HepG2 (cell line): ENCODE results near the gene TERC. TPM values are rescaled to one million over a fixed set of nuclear protein-coding genes. Genes with fewer than 3 reads are reported as not detected.

Experiments used
- BCL6 ChIP-seq: IDR thresholded peaks from 2 replicates; pipeline ENCODE4 v1.6.1; 2016; ENCODE audit warnings: missing genetic modification reagents, missing compliant biosample characterization
- ELF3 ChIP-seq: IDR thresholded peaks from 2 replicates; pipeline ENCODE4 v1.6.1; 2016; ENCODE audit warnings: missing genetic modification reagents, missing compliant biosample characterization
- GATAD1 ChIP-seq: IDR thresholded peaks from 2 replicates; pipeline ENCODE4 v1.6.1; 2016; ENCODE audit warnings: missing genetic modification reagents, missing compliant biosample characterization
- GATAD2A ChIP-seq: IDR thresholded peaks from 2 replicates; pipeline ENCODE4 v1.6.1; 2016
- MIER2 ChIP-seq: IDR thresholded peaks from 2 replicates; pipeline ENCODE4 v1.6.1; 2016; ENCODE audit warnings: missing biosample characterization, missing genetic modification reagents
- NCOA2 ChIP-seq: sonication (generic); formaldehyde crosslinking; IDR thresholded peaks from 2 replicates; pipeline ENCODE4 v1.8.0; 2022; ENCODE audit warnings: inconsistent platforms
- RAD21 ChIP-seq: fragments of 450-650 bp; formaldehyde crosslinking; IDR thresholded peaks from 2 replicates; pipeline ENCODE4 v1.5.0; 2020; ENCODE audit warnings: mild to moderate bottlenecking
- RAD51 ChIP-seq: fragments of 450-650 bp; IDR thresholded peaks from 2 replicates; pipeline ENCODE4 v1.6.1; 2016; ENCODE audit warnings: borderline replicate concordance
- SAP130 ChIP-seq: IDR thresholded peaks from 2 replicates; pipeline ENCODE4 v1.6.1; 2016; ENCODE audit warnings: low read depth
- ZFP1 ChIP-seq: IDR thresholded peaks from 2 replicates; pipeline ENCODE4 v1.6.1; 2016
- ZNF331 ChIP-seq: sonication (generic); formaldehyde crosslinking; IDR thresholded peaks from 2 replicates; pipeline ENCODE4 v1.4.0; 2020; ENCODE audit warnings: missing genetic modification reagents
- ZNF34 ChIP-seq: sonication (generic); formaldehyde crosslinking; IDR thresholded peaks from 2 replicates; pipeline ENCODE4 v1.4.0; 2020; ENCODE audit warnings: mild to moderate bottlenecking, missing genetic modification reagents, borderline replicate concordance
- polyA plus RNA-seq, 8 experiments: library from polyadenylated mRNA; depleted of rRNA in 3 of 8; stranded (reverse) in 7 of 8; unstranded in 1 of 8; fragments of >200 nt; fragmentation: Illumina TruSeq in 4 of 8; extraction: Trizol in 4 of 8; gene quantifications; 2 replicates each; pipeline versions ENCODE4 v1.2.1 to v1.2.3, GENCODE V29; 2011 to 2016; ENCODE audit warnings: low read depth in 4 of 8, missing spikeins in 1 of 8, mixed read lengths in 1 of 8; ENCODE audit not compliant: insufficient read depth in 1 of 8
- total RNA-seq, 5 experiments: library from RNA; depleted of rRNA; stranded (reverse); fragments of >200 nt; fragmentation: Illumina TruSeq; extraction: Trizol; gene quantifications; 2 replicates each; pipeline ENCODE4 v1.2.3, GENCODE V29; 2016; ENCODE audit warnings: low read depth in 1 of 5
- TF ChIP-seq, protein P1 (sequence below): sonication (generic); formaldehyde crosslinking; IDR thresholded peaks from 2 replicates; pipeline ENCODE4 v1.5.0; 2020; ENCODE audit warnings: missing genetic modification reagents
- TF ChIP-seq, protein P2 (sequence below): sonication (generic); formaldehyde crosslinking; IDR thresholded peaks from 2 replicates; pipeline ENCODE4 v1.5.0; 2020; ENCODE audit warnings: missing genetic modification reagents
- TF ChIP-seq, protein P3 (sequence below): IDR thresholded peaks from 2 replicates; pipeline ENCODE4 v1.6.1; 2012; ENCODE audit warnings: inconsistent platforms
- TF ChIP-seq, protein P4 (sequence below), 2 experiments: fragments of 450-650 bp in 1 of 2; sonication (generic) in 1 of 2; formaldehyde crosslinking in 1 of 2; IDR thresholded peaks; 2 replicates each; pipeline versions ENCODE4 v1.6.1 to v1.8.0; 2016 to 2022; ENCODE audit warnings: antibody characterized with exemption in 1 of 2, mild to moderate bottlenecking in 1 of 2, missing genetic modification reagents in 1 of 2
- TF ChIP-seq, protein P5 (sequence below): sonication (generic); formaldehyde crosslinking; IDR thresholded peaks from 2 replicates; pipeline ENCODE4 v1.5.0; 2020; ENCODE audit warnings: mild to moderate bottlenecking, low read depth, missing genetic modification reagents, borderline replicate concordance

The TERC gene
- total and polyA plus RNA-seq, 2 of the 13 experiments (the other 11 are each of a cell fraction or from before 2014, with no cell fraction given): 1.3 to 74.6 TPM

DNA sequence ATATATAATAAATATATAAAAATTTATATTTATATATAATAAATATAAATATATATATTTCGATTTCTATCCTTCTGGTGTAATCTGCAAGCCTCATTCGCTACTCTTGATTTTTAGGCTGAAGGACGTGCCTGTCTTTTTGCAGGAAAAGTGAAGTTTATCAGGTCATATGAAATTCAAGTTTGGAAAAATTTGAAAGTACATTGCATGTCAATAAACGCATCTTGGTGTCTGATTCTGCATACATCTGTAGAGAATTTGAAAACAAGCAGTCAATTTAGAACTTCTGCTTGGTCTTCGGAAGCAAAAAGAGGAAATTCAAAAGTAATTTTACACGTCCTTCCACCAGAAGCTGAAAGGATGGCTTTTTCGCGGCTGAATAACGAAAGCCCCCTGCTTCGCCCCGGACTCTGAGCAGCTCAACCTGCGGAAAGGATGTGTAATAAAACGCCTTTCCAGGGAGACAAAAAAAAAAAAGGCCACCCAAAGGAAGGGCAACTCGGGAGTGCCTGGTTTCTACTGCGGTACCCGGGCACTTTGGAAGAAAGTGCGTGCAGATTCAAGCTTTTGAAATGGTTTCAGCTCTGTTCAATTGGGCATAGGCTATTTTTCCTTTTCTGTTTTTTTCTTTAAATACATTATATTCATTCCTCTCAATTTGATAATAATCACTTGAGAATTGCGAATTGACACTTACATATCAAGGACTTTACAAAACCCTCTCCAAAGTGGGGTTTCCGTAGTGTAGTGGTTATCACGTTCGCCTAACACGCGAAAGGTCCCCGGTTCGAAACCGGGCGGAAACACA lies 6.8 kb upstream of the TERC start (continued):
- TF ChIP-seq, protein P1, sequence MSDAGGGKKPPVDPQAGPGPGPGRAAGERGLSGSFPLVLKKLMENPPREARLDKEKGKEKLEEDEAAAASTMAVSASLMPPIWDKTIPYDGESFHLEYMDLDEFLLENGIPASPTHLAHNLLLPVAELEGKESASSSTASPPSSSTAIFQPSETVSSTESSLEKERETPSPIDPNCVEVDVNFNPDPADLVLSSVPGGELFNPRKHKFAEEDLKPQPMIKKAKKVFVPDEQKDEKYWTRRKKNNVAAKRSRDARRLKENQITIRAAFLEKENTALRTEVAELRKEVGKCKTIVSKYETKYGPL (CRISPR knock-in tag): 0 out of 2 replicates have a peak, but pooled peaks have one; percentile 22
- TF ChIP-seq BCL6 (peak; percentile 6; the same call in 1 of the 2 replicates), GATAD1 (CRISPR knock-in tag) (0 out of 2 replicates have a peak, but pooled peaks have one; percentile 8), ZNF34 (CRISPR knock-in tag) (0 out of 2 replicates have a peak, but pooled peaks have one; percentile 45), RAD51 (no peak), ZFP1 (CRISPR knock-in tag) (0 out of 2 replicates have a peak, but pooled peaks have one; percentile 42), SAP130 (CRISPR knock-in tag) (0 out of 2 replicates have a peak, but pooled peaks have one; percentile 44), NCOA2 (no peak; the same call in 1 of the 2 replicates), GATAD2A (CRISPR knock-in tag) (peak; percentile 74), ELF3 (CRISPR knock-in tag) (peak; percentile 47), MIER2 (CRISPR knock-in tag) (0 out of 2 replicates have a peak, but pooled peaks have one; percentile 4), RAD21 (CRISPR knock-in tag) (no peak), ZNF331 (CRISPR knock-in tag) (peak; percentile 61; the same call in 1 of the 2 replicates)
- TF ChIP-seq, protein P2, sequence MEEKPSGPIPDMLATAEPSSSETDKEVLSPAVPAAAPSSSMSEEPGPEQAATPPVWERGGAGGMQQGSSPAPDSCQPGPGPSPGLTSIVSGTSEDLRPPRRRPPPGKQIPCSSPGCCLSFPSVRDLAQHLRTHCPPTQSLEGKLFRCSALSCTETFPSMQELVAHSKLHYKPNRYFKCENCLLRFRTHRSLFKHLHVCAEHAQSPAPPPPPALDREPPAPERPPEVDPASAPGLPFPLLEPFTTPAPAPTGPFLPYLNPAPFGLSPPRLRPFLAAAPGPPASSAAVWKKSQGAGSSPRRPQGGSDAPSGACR (CRISPR knock-in tag): 0 out of 2 replicates have a peak, but pooled peaks have one; percentile 14
- TF ChIP-seq, protein P3, sequence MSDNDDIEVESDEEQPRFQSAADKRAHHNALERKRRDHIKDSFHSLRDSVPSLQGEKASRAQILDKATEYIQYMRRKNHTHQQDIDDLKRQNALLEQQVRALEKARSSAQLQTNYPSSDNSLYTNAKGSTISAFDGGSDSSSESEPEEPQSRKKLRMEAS: no peak; the same call in 1 of the 2 replicates
- TF ChIP-seq, protein P4, sequence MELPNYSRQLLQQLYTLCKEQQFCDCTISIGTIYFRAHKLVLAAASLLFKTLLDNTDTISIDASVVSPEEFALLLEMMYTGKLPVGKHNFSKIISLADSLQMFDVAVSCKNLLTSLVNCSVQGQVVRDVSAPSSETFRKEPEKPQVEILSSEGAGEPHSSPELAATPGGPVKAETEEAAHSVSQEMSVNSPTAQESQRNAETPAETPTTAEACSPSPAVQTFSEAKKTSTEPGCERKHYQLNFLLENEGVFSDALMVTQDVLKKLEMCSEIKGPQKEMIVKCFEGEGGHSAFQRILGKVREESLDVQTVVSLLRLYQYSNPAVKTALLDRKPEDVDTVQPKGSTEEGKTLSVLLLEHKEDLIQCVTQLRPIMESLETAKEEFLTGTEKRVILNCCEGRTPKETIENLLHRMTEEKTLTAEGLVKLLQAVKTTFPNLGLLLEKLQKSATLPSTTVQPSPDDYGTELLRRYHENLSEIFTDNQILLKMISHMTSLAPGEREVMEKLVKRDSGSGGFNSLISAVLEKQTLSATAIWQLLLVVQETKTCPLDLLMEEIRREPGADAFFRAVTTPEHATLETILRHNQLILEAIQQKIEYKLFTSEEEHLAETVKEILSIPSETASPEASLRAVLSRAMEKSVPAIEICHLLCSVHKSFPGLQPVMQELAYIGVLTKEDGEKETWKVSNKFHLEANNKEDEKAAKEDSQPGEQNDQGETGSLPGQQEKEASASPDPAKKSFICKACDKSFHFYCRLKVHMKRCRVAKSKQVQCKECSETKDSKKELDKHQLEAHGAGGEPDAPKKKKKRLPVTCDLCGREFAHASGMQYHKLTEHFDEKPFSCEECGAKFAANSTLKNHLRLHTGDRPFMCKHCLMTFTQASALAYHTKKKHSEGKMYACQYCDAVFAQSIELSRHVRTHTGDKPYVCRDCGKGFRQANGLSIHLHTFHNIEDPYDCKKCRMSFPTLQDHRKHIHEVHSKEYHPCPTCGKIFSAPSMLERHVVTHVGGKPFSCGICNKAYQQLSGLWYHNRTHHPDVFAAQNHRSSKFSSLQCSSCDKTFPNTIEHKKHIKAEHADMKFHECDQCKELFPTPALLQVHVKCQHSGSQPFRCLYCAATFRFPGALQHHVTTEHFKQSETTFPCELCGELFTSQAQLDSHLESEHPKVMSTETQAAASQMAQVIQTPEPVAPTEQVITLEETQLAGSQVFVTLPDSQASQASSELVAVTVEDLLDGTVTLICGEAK (IDR thresholded peaks at IDR 0.05): no peak
- TF ChIP-seq, protein P4 (CRISPR knock-in tag; IDR thresholded peaks at IDR 0.05): peak; percentile 45; the same call in 1 of the 2 replicates
- TF ChIP-seq, protein P5, sequence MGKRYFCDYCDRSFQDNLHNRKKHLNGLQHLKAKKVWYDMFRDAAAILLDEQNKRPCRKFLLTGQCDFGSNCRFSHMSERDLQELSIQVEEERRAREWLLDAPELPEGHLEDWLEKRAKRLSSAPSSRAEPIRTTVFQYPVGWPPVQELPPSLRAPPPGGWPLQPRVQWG: no peak
